ENCODE results near the gene ZNF536. TPM values are rescaled to one million over a fixed set of nuclear protein-coding genes. Genes with fewer than 3 reads are reported as not detected.

ZNF536 gene
- polyA plus RNA-seq, 3 donors: 2.7 to 3.4 (median 2.9) TPM

DNA sequence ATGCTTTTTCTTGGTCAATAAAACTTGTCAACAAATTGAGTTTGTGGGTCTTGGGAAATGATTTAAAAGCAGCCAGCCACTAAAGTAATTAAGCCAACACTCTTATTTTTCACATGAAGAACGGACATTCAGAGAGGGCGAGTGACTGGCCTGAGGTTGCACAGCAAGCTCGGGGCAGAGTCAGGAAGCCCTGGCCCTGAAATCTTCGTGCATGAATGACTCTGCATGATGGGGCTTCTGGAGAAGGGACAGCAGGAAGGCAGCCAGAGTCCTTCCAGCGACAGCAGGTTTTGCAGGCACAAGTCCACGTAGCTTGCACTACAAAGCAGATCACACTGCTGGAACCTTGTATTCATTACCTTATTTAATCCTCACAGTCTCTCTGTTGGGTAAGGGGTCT lies 232.5 kb downstream of the ZNF536 start:
- DNase-seq (ENCODE audit: extremely low read depth in 1 of 11, low read depth in 9 of 11, low spot score in 4 of 11): no peak

DNA sequence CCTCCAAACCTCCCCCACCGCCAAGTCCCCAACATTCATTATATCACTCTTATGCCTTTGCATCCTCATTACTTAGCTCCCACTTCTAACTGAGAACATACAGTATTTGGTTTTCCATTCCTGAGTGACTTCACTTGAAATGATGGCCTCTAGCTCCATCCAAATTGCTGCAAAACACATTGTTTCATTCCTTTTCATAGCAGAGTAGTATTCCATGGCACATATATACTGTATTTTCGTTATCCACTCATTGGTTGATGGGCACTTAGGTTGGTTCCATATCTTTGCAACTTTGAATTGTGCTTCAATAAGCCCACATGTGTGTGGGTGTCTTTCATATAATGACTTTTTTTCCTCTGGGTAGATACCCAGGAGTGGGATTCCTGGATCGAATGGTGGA lies 233.1 kb downstream of the ZNF536 start:
- no peak for DNase-seq (ENCODE audit: extremely low read depth in 1 of 11, low read depth in 9 of 11, low spot score in 4 of 11)

DNA sequence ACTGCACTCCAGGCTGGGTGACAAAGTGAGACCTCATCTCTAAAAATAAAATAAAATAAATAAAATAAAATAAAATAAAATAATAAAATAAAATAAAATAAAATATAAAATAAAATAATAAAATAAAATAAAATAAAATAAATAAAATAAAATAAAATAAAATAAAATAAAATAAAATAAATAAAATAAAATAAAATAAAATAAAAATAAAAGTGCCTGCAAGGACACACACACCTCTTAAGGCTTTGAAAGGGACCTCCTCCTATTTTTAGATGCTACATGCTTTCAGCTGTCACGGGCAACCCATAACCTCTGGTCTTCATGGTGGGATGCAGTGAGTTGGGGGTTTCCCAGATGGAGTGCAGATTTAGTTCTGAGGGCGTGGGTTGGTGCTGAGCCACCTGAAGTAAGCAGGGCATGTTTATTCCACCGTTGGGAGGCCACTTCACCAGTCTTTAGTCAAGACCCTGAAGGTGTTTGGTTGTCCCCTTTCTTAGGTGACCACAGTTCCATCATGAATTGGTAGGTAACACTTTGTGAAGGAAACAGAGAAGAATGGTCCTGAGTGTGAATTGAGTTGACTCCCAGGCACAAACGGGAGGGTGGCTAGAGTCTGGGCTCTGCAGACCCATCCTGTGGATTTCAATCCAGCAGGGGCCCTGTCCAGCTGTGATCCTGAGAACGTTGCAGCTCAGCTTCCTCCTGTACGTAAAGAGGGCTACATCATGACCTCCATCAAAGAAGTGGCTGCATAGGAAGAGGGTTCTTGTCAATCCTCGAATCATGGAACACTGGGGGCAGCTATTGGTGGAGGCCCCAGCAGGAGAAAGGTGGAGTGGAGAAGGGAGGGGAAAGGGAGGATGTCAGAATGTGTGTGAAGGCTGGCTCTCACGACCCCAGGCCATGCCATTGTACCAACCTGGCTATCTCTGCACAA lies 234.2 kb downstream of the ZNF536 start:
- no peak for DNase-seq (ENCODE audit: extremely low read depth in 1 of 11, low read depth in 9 of 11, low spot score in 4 of 11)
